GM18526 (cell line): ENCODE measurements around the gene UTS2.

ENCODE experiments used
- POLR2A ChIP-seq: IDR thresholded peaks from 3 replicates; pipeline ENCODE4 v1.6.1; 2011; ENCODE audit not compliant: insufficient read length; ENCODE audit errors: extremely low read depth

UTS2 gene

DNA sequence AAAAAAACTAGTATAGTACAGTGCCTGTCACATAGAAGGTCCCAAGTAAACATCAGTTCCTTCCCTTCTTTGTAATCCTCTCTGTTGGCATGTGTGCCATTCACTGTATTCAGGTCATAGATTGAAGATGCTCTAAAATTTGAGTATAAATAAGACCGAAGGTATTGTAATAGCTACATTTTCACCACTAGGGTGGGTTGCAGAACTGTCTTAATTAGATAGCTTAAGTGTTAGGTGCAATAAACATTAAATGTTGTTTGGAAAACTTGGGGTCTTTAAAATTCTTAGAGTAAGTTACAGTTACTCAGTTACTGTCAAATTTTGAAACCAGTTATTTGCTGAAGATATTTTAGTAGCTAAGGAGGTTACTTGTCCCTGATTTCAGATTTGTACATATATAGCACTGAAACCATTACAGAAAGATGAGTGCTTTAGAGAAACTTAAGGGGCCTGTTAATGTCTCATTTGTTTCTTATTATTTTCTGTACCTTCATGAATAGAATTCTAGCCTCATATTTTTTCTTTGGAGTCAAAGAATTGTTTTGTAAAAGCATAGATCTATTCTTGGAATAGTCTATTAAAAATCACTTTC, 44.5 kb downstream of the UTS2 start:
- no peak for TF ChIP-seq POLR2A

DNA sequence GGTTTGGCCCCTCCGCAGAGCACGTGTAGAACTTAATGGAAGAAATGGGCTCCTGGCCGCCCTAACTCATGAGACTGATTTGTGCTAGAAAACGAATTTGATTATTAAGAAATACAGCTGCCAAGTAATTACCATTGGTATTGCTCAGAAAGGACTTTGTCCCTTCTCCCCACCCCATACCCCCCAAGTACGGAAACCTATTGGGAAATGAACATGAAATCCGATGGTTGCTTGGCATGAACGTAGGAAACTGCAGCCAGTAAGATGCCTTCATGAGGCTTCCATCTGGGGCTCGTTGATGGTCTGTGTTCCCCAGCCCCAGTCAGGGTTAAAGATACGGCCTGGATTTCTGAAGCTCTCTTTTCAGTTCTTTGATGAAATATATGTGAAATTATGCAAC, 47.4 kb downstream of the UTS2 start:
- no peak for TF ChIP-seq POLR2A
